ENCODE data around the gene ING4.

GRCh38 chr12:6699259-6699988 is 36.5 kb upstream of the ING4 start:
- TF ChIP-seq SMAD3 (CRISPR knock-in tag; IDR thresholded peaks at IDR 0.05; ENCODE audit: borderline replicate concordance) = no peak
- no peak for TF ChIP-seq USF2 (CRISPR knock-in tag; IDR thresholded peaks at IDR 0.05)
- no peak for TF ChIP-seq CTCF (IDR thresholded peaks at IDR 0.05)
- TF ChIP-seq ZNF281 (CRISPR knock-in tag; IDR thresholded peaks at IDR 0.05) = no peak
- TF ChIP-seq MAX (CRISPR knock-in tag; IDR thresholded peaks at IDR 0.05) = no peak
- TF ChIP-seq EMX1 (CRISPR knock-in tag; IDR thresholded peaks at IDR 0.05) = no peak
- TF ChIP-seq SMAD4 (CRISPR knock-in tag; IDR thresholded peaks at IDR 0.05) = no peak
- no peak for TF ChIP-seq IRF2 (CRISPR knock-in tag; IDR thresholded peaks at IDR 0.05; ENCODE audit: borderline replicate concordance, low read depth)
- no peak for TF ChIP-seq ATF3 (CRISPR knock-in tag; conservative IDR thresholded peaks at IDR 0.05)
